GM18499 (cell line): ENCODE data around the gene MYO16.

ENCODE experiments used
- ATAC-seq: cut with Tn5 transposase; IDR thresholded peaks from one replicate; pipeline ENCODE4 v1.9.1; 2021; ENCODE audit warnings: moderate number of reproducible peaks; ENCODE audit not compliant: insufficient read depth, unreplicated experiment

The MYO16 gene

DNA sequence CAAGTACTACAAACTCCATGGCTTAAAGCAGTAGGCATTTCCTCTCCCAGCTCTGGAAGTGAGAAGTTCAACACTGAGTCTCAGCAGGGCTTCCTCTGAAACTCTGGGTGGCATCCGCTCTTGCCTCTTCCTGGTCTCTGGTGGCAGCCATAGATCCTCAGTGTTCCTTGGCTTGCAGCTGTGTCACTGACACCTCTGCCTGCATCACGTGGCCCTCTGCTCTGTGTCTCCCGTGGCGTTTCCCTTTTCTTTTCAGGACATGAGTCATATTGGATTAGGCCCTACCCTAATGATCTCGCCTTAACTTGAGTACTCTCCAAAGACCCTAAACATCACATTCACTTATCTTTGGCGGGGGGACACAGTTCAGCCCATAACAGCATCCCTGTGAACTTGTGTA is 466.7 kb downstream of the MYO16 start:
- ATAC-seq, result no peak

- no peak for ATAC-seq
Measured at GRCh38 chr13:109100705-109101304, 471.4 kb downstream of the MYO16 start.

DNA sequence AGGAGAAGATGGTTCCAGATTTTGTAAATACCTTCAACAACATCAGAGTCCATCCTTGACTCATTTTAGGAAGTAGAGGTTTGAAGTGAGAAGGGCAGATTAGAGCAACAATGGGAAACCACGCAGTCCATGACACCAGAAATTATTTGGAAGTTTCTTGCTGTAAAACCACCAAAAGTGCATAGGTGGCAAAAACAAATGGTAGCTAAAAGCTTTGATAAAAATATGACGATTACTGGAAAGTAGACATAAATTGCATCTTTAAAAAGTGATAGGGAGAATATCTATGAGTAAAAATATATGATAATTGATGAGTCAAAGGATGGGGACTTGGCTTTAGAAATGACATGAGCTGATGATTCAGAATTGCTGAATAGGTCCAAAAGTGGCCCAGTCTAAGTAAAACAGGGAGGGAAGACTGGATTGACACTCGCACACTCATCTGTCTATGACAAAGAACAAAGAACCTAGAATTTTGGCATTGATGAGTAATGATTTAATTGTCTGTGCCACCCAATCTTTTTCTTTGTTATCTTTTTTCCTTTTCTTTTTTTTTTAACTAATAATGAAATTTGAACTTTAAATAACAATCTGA is 472.2 kb downstream of the MYO16 start:
- no peak for ATAC-seq

DNA sequence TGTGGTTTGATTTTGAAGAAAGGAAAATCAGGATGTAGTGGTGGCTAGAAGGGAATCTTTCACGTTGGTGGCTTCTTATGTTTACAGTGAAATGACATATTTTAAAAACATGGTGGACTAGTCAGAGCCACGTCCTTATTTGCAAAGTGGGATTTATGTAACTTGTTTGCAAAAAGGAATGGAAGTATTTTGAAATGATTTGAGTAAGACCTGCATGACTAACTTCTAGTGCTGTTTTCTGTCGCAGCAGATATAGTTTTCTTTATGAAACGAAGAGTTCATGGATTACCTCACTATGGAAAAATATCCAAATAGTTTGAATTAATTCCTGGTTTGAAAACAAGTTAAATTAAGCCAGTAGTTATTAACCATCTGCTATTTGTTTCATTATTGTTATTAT is 476.5 kb downstream of the MYO16 start:
- ATAC-seq, result no peak

DNA sequence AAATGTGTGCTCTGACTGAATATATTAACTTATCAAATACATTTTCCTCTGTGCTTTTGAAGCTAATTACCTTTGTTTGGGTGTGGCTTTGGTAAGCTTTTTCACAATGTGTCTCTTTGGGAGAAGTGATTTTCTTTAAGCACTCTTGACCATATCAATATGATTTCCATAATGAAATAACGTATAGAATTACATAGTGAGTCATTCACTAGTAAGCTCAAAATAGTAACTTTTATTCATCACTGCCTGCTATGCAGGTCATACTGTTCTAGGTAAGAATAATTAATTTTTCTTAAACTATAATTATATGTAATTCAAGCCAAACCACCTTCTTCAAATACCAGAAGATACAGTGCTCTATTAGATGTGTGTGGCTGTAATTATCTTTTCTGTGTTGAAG is 480.7 kb downstream of the MYO16 start:
- ATAC-seq, result no peak

DNA sequence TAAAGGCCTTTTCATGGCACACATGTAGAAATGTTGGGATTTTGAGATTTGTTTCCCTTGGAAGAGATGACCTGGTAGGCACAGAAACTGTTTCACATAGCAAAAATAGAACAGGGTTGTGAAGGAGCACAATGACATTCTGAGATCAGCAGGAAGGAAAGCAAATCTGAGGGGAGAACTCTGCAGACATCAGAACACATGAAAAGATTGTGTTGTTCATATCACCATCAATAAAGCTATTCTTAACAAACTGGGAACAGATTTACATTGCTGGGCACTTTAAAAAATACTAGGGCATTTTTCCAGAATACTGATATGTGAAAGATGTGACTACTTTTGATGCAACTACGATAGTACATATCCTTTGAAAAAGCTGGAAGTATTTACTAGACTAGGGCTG is 481.7 kb downstream of the MYO16 start:
- ATAC-seq, result no peak

DNA sequence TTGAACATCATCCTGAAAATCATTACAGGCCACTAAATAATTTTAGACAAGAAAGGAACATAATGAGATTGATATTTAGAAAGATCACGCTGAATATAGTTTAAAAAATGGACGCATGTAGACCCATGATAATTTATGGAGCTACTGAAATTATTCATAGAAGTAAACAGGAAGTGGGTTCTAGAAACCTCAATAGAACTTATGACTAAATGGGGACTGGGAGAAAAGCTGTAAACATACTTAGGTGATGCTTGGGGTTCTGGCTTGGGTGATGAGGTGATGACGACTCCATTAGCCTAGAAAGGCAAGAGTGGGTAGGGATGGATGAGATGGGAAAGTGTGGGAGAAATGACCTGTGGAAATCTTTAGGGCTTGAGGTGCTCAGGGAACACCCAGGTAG is 484.0 kb downstream of the MYO16 start:
- ATAC-seq, result peak; percentile 85

- no peak for ATAC-seq
Measured at GRCh38 chr13:109114162-109114561, 484.8 kb downstream of the MYO16 start.

DNA sequence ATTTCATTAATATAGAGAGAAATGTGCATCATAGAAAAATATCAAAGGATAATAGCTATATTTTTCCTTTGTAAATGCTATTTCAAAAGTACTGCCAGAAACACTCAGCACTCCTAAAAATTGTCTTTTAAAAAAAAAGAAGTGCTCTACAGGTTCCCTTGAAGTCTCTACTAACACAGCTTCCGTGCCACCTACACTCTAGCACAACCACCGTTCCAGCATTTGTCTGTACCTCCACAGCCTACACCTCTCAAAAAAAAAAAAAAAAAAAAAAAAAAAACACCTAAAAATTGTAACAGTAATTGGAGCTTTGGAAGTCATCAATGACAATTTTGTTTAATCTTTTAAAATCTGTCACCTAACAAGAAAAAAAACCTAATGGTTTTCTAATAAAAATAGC is 485.6 kb downstream of the MYO16 start:
- no peak for ATAC-seq

DNA sequence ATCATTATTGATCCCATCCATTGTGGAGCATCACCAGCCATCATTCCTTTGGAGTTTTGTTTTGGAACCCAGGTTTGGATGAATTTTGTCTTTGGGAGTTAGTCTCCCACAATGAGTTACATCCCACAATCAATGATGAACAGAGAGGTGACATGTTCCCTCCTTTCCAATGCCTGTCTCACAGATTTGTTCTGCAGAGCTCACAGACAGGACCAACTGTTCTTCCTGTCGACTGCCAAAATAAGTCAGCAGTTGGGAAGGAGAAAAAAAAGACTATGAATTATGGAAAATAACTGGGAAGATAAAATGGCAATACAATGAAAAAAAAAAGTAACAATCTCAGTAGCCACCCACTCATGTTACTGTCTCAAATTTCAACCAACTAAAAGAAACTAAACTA is 489.1 kb downstream of the MYO16 start:
- no peak for ATAC-seq

DNA sequence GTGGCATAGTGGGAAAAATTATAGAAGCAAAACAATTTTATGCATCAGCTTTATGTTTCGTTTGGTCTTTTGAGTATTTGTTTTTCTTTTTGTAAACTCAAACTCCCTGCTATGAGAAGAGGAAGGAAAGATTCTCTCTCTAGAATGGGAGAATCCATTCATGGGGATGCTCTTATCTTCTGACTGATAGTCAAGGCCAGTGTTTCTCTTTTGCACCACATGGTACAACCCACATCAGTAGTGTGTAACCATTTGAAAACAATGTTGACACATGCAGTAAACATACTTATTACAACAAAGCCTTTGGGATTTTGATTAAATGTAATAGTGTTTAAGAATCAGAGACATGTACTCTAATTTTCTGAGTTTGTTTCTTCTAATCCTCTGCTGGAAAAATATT is 490.5 kb downstream of the MYO16 start:
- no peak for ATAC-seq

- ATAC-seq, result no peak
Measured at GRCh38 chr13:109121826-109122225, 492.4 kb downstream of the MYO16 start.

- ATAC-seq, result no peak
Measured at GRCh38 chr13:109123971-109124370, 494.6 kb downstream of the MYO16 start.

DNA sequence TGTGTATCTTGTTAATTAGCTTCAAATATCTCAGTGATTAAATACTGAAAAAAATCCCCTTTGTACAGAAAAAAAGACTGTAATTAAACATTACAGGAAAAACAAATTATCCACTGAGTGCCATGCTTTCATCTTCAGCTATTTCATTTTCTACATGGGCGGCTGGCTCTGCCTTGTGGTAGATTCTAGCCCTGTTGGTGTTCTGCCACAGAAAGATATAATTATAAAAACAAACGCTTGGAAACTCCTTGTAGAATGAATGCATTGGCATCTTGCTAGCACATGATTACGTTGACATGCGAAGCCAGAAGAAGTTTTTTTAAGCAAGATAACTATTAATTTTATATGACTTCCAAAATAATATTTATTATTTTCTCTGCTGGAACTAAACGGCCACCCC is 496.8 kb downstream of the MYO16 start:
- ATAC-seq, result no peak

- no peak for ATAC-seq
Measured at GRCh38 chr13:109126891-109127641, 497.7 kb downstream of the MYO16 start.

DNA sequence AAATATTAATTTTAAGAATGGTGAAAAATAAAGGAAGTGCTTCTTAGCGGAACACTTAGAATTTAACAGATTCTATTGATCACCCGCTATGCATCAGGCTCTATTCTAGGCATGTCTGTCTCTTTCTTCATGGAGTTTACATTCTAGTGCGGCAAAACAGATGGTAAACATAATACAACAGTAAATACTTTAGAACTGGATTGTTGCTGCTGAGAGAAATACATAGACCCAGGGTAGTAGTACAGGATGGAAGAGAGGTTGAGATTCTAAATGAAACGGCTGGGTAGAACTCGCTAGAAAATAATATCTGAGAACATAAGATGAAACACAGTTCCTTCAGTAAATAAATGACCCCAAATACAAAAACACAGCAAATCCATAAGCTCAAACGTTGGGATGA is 498.7 kb downstream of the MYO16 start:
- no peak for ATAC-seq

DNA sequence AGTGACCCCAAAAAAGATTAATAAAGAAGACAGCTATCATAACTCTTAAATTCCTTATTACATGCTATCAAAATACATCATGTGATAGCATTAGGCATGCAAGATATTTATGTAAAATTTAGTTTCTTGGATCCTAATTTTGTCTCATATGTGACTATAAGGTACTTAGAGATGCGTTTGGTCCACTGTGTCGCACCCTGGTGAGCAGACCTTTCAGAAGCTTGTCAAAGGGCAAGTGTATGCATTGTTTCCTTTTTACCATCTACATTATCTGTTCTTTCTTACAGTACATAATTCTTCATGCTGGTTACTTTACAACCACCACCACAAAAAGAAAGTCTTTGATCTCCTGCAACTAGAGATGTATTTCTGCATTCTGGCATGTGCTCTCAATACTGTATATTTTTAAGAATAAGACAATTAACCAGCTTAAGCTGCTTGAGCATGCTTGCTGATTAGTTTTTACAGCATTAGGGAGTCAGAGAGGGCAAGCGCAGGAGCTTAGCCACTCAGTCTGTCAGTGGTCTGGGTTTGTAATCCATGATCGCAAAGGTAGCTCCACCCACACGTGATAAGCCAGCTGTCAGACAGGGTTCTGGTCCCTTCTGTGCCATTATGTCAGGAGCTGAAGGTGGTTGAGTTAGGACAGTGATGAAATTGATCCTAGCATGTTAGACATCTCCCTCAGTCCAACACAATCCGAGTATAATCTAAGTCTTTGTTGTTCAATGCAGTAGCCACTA is 500.9 kb downstream of the MYO16 start:
- ATAC-seq, result no peak

DNA sequence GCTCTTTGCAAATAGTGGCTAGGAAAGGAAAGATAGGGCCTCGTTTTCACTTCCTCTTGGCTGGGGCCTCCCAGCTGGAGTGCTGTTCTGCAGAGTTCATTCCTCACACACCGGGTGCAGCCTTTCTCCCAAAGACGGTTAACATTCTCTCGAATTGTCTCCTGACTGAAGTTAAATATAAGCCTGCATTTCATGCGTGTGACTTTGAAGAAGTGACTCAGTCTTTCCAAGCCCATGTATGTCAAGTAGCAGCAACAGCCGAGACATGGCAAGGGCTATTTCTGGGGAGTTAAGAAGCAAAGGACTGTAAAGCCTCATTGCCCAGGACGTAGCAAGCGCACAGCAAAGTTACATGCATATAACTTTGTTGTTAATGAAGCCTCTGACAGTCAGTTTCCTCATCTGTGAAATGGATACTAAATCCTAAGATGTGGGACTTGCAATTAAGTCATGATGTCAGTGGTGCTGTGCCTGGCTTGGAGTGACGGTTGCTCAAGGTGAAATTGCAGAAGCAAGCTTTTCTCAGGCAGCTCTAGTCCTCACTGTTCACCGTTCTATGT is 502.4 kb downstream of the MYO16 start:
- ATAC-seq, result peak; percentile 78

DNA sequence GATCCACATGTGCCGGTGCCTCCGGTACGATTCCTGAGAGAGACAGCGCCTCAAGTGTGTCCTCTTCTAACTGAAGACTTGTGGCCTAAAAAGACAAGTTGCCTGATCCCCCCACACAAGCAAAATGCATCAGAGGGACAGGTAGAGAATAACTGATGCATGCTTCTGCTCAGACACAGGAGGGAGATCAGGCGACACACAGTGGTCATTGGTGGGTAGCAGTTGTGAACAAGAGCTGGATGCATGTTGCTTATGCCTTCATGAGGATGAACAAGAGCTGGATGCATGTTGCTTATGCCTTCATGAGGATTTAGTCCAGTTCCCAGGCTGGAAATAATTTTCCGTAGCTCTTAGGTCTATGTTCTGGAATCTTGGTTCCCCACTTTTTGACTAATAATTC is 505.6 kb downstream of the MYO16 start:
- ATAC-seq, result no peak

GRCh38 chr13:109136873-109137272 is 507.5 kb downstream of the MYO16 start:
- ATAC-seq, result no peak

DNA sequence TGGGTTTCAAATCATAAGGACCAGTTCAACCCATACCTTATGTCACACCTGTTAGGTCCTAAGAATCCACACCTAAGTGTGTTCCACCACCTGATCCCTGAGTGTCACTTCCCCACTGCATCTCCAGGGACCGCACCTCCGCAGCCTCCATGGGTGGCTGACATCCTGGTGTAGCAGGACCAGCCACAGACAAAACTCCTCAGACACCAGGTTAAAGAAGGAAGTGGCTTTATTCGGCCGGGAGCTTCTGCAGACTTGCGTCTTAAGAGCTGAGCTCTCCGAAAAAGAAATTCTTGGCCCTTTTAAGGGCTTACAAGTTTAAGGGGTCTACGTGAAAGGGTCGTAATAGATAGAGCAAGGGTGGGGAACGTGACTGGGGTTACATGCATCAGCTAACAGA is 509.9 kb downstream of the MYO16 start:
- no peak for ATAC-seq
